ENCODE results near the gene RFNG. TPM values are rescaled to one million over a fixed set of nuclear protein-coding genes. Genes with fewer than 3 reads are reported as not detected.

The RFNG gene
- total RNA-seq, 6 donors from 2014 or later = 25.0 to 101 (median 37.5) TPM

GRCh38 chr17:82022981-82023446 lies 28.6 kb downstream of the RFNG start, which contains the start of gene LRRC45:
Gene LRRC45 (plus strand): TSS chr17:82023305. CDS start chr17:82023644, 339 bp downstream.
- H3K27ac ChIP-seq = peak within 1 kb of the TSS; percentile 73 to 91 (median 80)
- peak; percentile 100 for DNase-seq

GRCh38 chr17:82022310-82022980 lies 29.2 kb downstream of the RFNG start, which contains the start of gene CENPX:
Gene CENPX (minus strand): TSS chr17:82022878. CDS start chr17:82022861, 17 bp downstream.
- peak within 1 kb of the TSS; percentile 90 to 99 (median 97) for H3K4me3 ChIP-seq
- H3K36me3 ChIP-seq = peaks cover 0 to 18% (median under 1%) of the 10 kb centered on the region in 4 donors
- DNase-seq (no peak), ATAC-seq (ENCODE audit: low FRiP score in 2 of 2) (no peak)
- no peaks in the 10 kb centered on the region for H3K27me3 ChIP-seq
- no peak for TF ChIP-seq EP300 (IDR thresholded peaks at IDR 0.05)
- peak in 1 of 2 donors; percentile 18 for TF ChIP-seq POLR2AphosphoS5 (IDR thresholded peaks at IDR 0.05)
- peak in 1 of 6 experiments; percentile 16 for TF ChIP-seq CTCF (IDR thresholded peaks at IDR 0.05)
- peak in 2 of 4 donors; percentile 41 to 72 for TF ChIP-seq POLR2A (IDR thresholded peaks at IDR 0.05)
- 0% methylated on average over 4 to 49 of the region's 64 CpGs for WGBS, 2 donors
- H3K9me3 ChIP-seq = no peaks in the 10 kb centered on the region
- H3K27ac ChIP-seq = peak within 1 kb of the TSS; percentile 73 to 91 (median 80)
- H3K4me1 ChIP-seq = peaks cover 21 to 49% (median 39%) of the 10 kb centered on the region in 4 donors

More at GRCh38 chr17:82022981-82023446, 28.6 kb downstream of the RFNG start, which contains the start of gene LRRC45:
- Histone ChIP-seq H3K4me3 (peak within 1 kb of the TSS; percentile 90 to 99 (median 97)), H3K27me3 (no peaks in the 10 kb centered on the region), H3K36me3 (peaks cover 0 to 12% (median under 1%) of the 10 kb centered on the region in 4 donors), H3K4me1 (peaks cover 21 to 46% (median 37%) of the 10 kb centered on the region in 4 donors), H3K9me3 (no peaks in the 10 kb centered on the region)
- ATAC-seq (ENCODE audit: low FRiP score in 2 of 2) = peak; percentile 97 to 98
- 0% methylated on average over 21 of the region's 42 CpGs; no CpG with 5 or more reads in 1 of the 2 donors for WGBS, 2 donors
- TF ChIP-seq POLR2A (IDR thresholded peaks at IDR 0.05) (no peak), EP300 (IDR thresholded peaks at IDR 0.05) (no peak), POLR2AphosphoS5 (IDR thresholded peaks at IDR 0.05) (peak in 1 of 2 donors; percentile 13), CTCF (IDR thresholded peaks at IDR 0.05) (no peak)

GRCh38 chr17:82021900-82022309 lies 29.7 kb downstream of the RFNG start:
- Histone ChIP-seq H3K4me3 (peak overlapping the region; percentile 90 to 99 (median 97)), H3K9me3 (no peaks in the 10 kb centered on the region), H3K27me3 (no peaks in the 10 kb centered on the region), H3K27ac (peak overlapping the region in 3 of 4 donors; percentile 76 to 91 (median 83)), H3K36me3 (peaks cover 0 to 21% (median 2%) of the 10 kb centered on the region in 4 donors), H3K4me1 (peaks cover 21 to 50% (median 40%) of the 10 kb centered on the region in 4 donors)
- TF ChIP-seq POLR2AphosphoS5 (IDR thresholded peaks at IDR 0.05) (no peak), CTCF (IDR thresholded peaks at IDR 0.05) (no peak), EP300 (IDR thresholded peaks at IDR 0.05) (no peak), POLR2A (IDR thresholded peaks at IDR 0.05) (no peak)
- ATAC-seq (ENCODE audit: low FRiP score in 2 of 2) (no peak), DNase-seq (no peak)
- WGBS, 2 donors = 10 to 67% methylated on average over 1 to 10 of the region's 10 CpGs

- no peak for TF ChIP-seq POLR2A (IDR thresholded peaks at IDR 0.05)
- no peak for TF ChIP-seq EP300 (IDR thresholded peaks at IDR 0.05)
- TF ChIP-seq CTCF (IDR thresholded peaks at IDR 0.05) = peak; percentile 54 to 90 (median 80)
- TF ChIP-seq POLR2AphosphoS5 (IDR thresholded peaks at IDR 0.05) = no peak
- Histone ChIP-seq H3K4me1 (peaks cover 21 to 53% (median 41%) of the 10 kb centered on the region in 4 donors), H3K36me3 (peaks cover 0 to 21% (median 2%) of the 10 kb centered on the region in 4 donors), H3K9me3 (no peaks in the 10 kb centered on the region), H3K27ac (peak overlapping the region in 2 of 4 donors; percentile 83 to 91), H3K27me3 (no peaks in the 10 kb centered on the region), H3K4me3 (peak overlapping the region in 3 of 4 donors; percentile 90 to 99 (median 97))
- 33 to 38% methylated on average over 3 to 25 of the region's 25 CpGs for WGBS, 2 donors
- ATAC-seq (ENCODE audit: low FRiP score in 2 of 2) (no peak), DNase-seq (peak; percentile 84 to 88)
These were observed 30.3 kb downstream of the RFNG start for GRCh38 chr17:82021107-82021899.
